ENCODE measurements around the gene SLC25A25.
"Not testable (repeated sequence)": the region's sequence is repeated elsewhere in the genome, so short reads cannot be mapped to it uniquely, and the experiment has no call there.

Gene SLC25A25

GRCh38 chr9:128098297-128099230 is 30.5 kb downstream of the SLC25A25 start:
- peak; percentile 63 for DNase-seq

- DNase-seq: no peak
Observed at GRCh38 chr9:128099231-128099931, 31.3 kb downstream of the SLC25A25 start.

GRCh38 chr9:128099932-128100491 is 32.0 kb downstream of the SLC25A25 start:
- no peak for DNase-seq

- no peak for DNase-seq
Observed at GRCh38 chr9:128100581-128100980, 32.5 kb downstream of the SLC25A25 start.

- DNase-seq: no peak
Observed at GRCh38 chr9:128101231-128101661, 33.2 kb downstream of the SLC25A25 start.

- no peak for DNase-seq
Observed at GRCh38 chr9:128101690-128102089, 33.7 kb downstream of the SLC25A25 start.

GRCh38 chr9:128102196-128102595 is 34.2 kb downstream of the SLC25A25 start:
- DNase-seq: no peak

GRCh38 chr9:128102861-128103588 is 35.0 kb downstream of the SLC25A25 start:
- no peak for DNase-seq

GRCh38 chr9:128103589-128103962 is 35.5 kb downstream of the SLC25A25 start:
- no peak for DNase-seq

GRCh38 chr9:128104171-128104618 is 36.2 kb downstream of the SLC25A25 start:
- DNase-seq: no peak

GRCh38 chr9:128105538-128106175 is 37.6 kb downstream of the SLC25A25 start:
- DNase-seq: no peak

- no peak for DNase-seq
Observed at GRCh38 chr9:128106181-128106939, 38.3 kb downstream of the SLC25A25 start.

- no peak for DNase-seq
Observed at GRCh38 chr9:128106940-128107467, 39.0 kb downstream of the SLC25A25 start.

- DNase-seq: no peak
Observed at GRCh38 chr9:128107468-128108268, 39.6 kb downstream of the SLC25A25 start.

GRCh38 chr9:128108269-128109049 is 40.4 kb downstream of the SLC25A25 start:
- no peak for DNase-seq

- no peak for DNase-seq
Observed at GRCh38 chr9:128109050-128109709, 41.1 kb downstream of the SLC25A25 start.

GRCh38 chr9:128111726-128112125 is 43.7 kb downstream of the SLC25A25 start:
- DNase-seq: not testable (repeated sequence)

GRCh38 chr9:128113526-128114325 is 45.7 kb downstream of the SLC25A25 start:
- no peak for DNase-seq

Measured in T1000 (cell line).